Upper lobe of left lung (tissue), 6 donors: Measurements from ENCODE around the gene DIP2C. TPM values are rescaled to one million over a fixed set of nuclear protein-coding genes. Genes with fewer than 3 reads are reported as not detected.

Experiments used
- ATAC-seq, 2 donors: fragments of 200-7000 bp; cut with Tn5 transposase; one replicate each; pipeline ENCODE4 v1.9.1; 2022; ENCODE audit warnings: mild to moderate bottlenecking in 2 of 2, moderate library complexity in 2 of 2; ENCODE audit not compliant: low FRiP score in 2 of 2
- DNase-seq, 2 donors: peaks; one replicate each; pipeline ENCODE4 v3.0.0-alpha.2; 2019 to 2020
- H3K27ac ChIP-seq, 4 donors: fragments of 200-600 bp; sonication (generic); one replicate each; pipeline ENCODE4 v1.5.1; 2016 to 2019
- H3K27me3 ChIP-seq, 4 donors: fragments of 200-600 bp; sonication (generic); one replicate each; pipeline ENCODE4 v1.5.1; 2017 to 2019
- H3K36me3 ChIP-seq, 4 donors: fragments of 200-600 bp; sonication (generic); one replicate each; pipeline ENCODE4 v1.5.1; 2016 to 2019
- H3K4me1 ChIP-seq, 4 donors: fragments of 200-600 bp; sonication (generic); one replicate each; pipeline ENCODE4 v1.5.1; 2018 to 2019
- H3K4me3 ChIP-seq, 4 donors: fragments of 200-600 bp; sonication (generic); one replicate each; pipeline ENCODE4 v1.5.1; 2017 to 2019; ENCODE audit warnings: mild to moderate bottlenecking in 2 of 4, moderate library complexity in 1 of 4
- H3K9me3 ChIP-seq, 4 donors: fragments of 200-600 bp; sonication (generic); one replicate each; pipeline ENCODE4 v1.5.1; 2018 to 2019
- CTCF ChIP-seq, 6 experiments: fragments of 450-650 bp in 4 of 6; fragments of 200-600 bp in 2 of 6; sonication (generic) in 2 of 6; IDR thresholded peaks; one replicate each; pipeline ENCODE4 v1.5.1; 2016 to 2019; ENCODE audit warnings: antibody characterized with exemption in 6 of 6
- EP300 ChIP-seq, 4 donors: sonication (generic); formaldehyde crosslinking; IDR thresholded peaks; one replicate each; pipeline ENCODE4 v1.5.1; 2017; ENCODE audit warnings: antibody characterized with exemption in 4 of 4, control low read depth in 2 of 4
- POLR2A ChIP-seq, 4 donors: fragments of 450-650 bp; IDR thresholded peaks; one replicate each; pipeline ENCODE4 v1.5.1; 2016 to 2017; ENCODE audit warnings: antibody characterized with exemption in 4 of 4, mild to moderate bottlenecking in 2 of 4
- POLR2AphosphoS5 ChIP-seq, 2 donors: sonication (generic); formaldehyde crosslinking; IDR thresholded peaks; one replicate each; pipeline ENCODE4 v1.5.1; 2017; ENCODE audit warnings: antibody characterized with exemption in 2 of 2
- WGBS, 2 donors: methylation state at CpG; one replicate each; pipeline ENCODE4 v1.1.5; 2017 to 2018; 5-methylcytosine and 5-hydroxymethylcytosine counted together
- total RNA-seq, 6 donors: library from RNA; depleted of rRNA in 4 of 6; stranded (reverse); fragments of >200 nt in 4 of 6; gene quantifications; one replicate each; pipeline versions ENCODE4 v1.1.0 to v1.2.1, GENCODE V29; 2016 to 2021
- donor health status: DM: no; HTN: no; CAD: no; lungs with moderate emphysema.
- donor health status: DM: no; HTN: yes; CAD: no; lungs with severe emphysema.

The DIP2C gene
- total RNA-seq, 6 donors from 2014 or later, result 11.6 to 32.5 (median 14.7) TPM

GRCh38 chr10:569961-570627 is 119.4 kb downstream of the DIP2C start:
- DNase-seq (no peak), ATAC-seq (no peak)
- Histone ChIP-seq H3K27me3 (no peaks in the 10 kb centered on the region), H3K9me3 (no peaks in the 10 kb centered on the region), H3K4me3 (no peak overlapping the region), H3K4me1 (peaks cover 0 to 5% (median 0%) of the 10 kb centered on the region in 4 donors), H3K27ac (no peak overlapping the region), H3K36me3 (no peaks in the 10 kb centered on the region)
- WGBS, 2 donors, result 82 to 98% methylated on average over 6 to 7 of the region's 7 CpGs
- TF ChIP-seq EP300 (IDR thresholded peaks at IDR 0.05) (no peak), CTCF (IDR thresholded peaks at IDR 0.05) (no peak), POLR2AphosphoS5 (IDR thresholded peaks at IDR 0.05) (no peak), POLR2A (IDR thresholded peaks at IDR 0.05) (no peak)

GRCh38 chr10:568848-569247 is 120.6 kb downstream of the DIP2C start:
- DNase-seq (no peak), ATAC-seq (no peak)
- H3K27me3 ChIP-seq, result no peaks in the 10 kb centered on the region
- no peak overlapping the region for H3K4me3 ChIP-seq
- no peak for TF ChIP-seq POLR2AphosphoS5 (IDR thresholded peaks at IDR 0.05)
- no peak for TF ChIP-seq EP300 (IDR thresholded peaks at IDR 0.05)
- no peak for TF ChIP-seq CTCF (IDR thresholded peaks at IDR 0.05)
- no peak for TF ChIP-seq POLR2A (IDR thresholded peaks at IDR 0.05)
- no peaks in the 10 kb centered on the region for H3K36me3 ChIP-seq
- 87 to 91% methylated on average over 7 of the region's 7 CpGs for WGBS, 2 donors
- H3K9me3 ChIP-seq, result peaks cover 0 to 6% (median 0%) of the 10 kb centered on the region in 4 donors
- no peak overlapping the region for H3K27ac ChIP-seq
- peaks cover 0 to 5% (median 0%) of the 10 kb centered on the region in 4 donors for H3K4me1 ChIP-seq

GRCh38 chr10:567869-568268 is 121.6 kb downstream of the DIP2C start:
- DNase-seq, result no peak
- TF ChIP-seq EP300 (IDR thresholded peaks at IDR 0.05), result no peak
- no peak for TF ChIP-seq POLR2A (IDR thresholded peaks at IDR 0.05)
- TF ChIP-seq POLR2AphosphoS5 (IDR thresholded peaks at IDR 0.05), result no peak
- no peak for TF ChIP-seq CTCF (IDR thresholded peaks at IDR 0.05)
- WGBS, 2 donors, result 89 to 92% methylated on average over 10 to 12 of the region's 12 CpGs
- Histone ChIP-seq H3K4me3 (no peak overlapping the region), H3K4me1 (peaks cover 0 to 5% (median 0%) of the 10 kb centered on the region in 4 donors), H3K27me3 (no peaks in the 10 kb centered on the region), H3K36me3 (no peaks in the 10 kb centered on the region), H3K9me3 (peaks cover 0 to 6% (median 0%) of the 10 kb centered on the region in 4 donors), H3K27ac (no peak overlapping the region)
- no peak for ATAC-seq

GRCh38 chr10:566241-566885 is 123.1 kb downstream of the DIP2C start:
- H3K36me3 ChIP-seq, result no peaks in the 10 kb centered on the region
- DNase-seq (no peak), ATAC-seq (no peak)
- no peak overlapping the region for H3K4me3 ChIP-seq
- TF ChIP-seq EP300 (IDR thresholded peaks at IDR 0.05), result no peak
- TF ChIP-seq POLR2AphosphoS5 (IDR thresholded peaks at IDR 0.05), result no peak
- TF ChIP-seq POLR2A (IDR thresholded peaks at IDR 0.05), result no peak
- no peak for TF ChIP-seq CTCF (IDR thresholded peaks at IDR 0.05)
- H3K27ac ChIP-seq, result no peak overlapping the region
- WGBS, 2 donors, result 95 to 96% methylated on average over 15 to 22 of the region's 22 CpGs
- peaks cover 0 to 6% (median 0%) of the 10 kb centered on the region in 4 donors for H3K9me3 ChIP-seq
- H3K27me3 ChIP-seq, result no peaks in the 10 kb centered on the region
- H3K4me1 ChIP-seq, result peaks cover 0 to 2% (median 0%) of the 10 kb centered on the region in 4 donors
